Activated naive CD4-positive, alpha-beta T cell treated with anti-CD3 and anti-CD28 coated beads, Interleukin-2, amount 10 ng/mL, durations not matched to agents 7 days and 5 days (primary cell): Measurements from ENCODE around the gene GPRC5D.

Source experiments
- CTCF ChIA-PET: fragments of 350-600 bp; sonication (Branson Sonifier 250); formaldehyde crosslinking; loops from one replicate; lab custom pipeline; 2021; ENCODE audit warnings: antibody characterized with exemption; lab: Charles Lee
- DNase-seq: peaks from one replicate; pipeline ENCODE4 v3.0.0-alpha.2; 2020
- H3K27ac Mint-ChIP-seq: one replicate; pipeline ENCODE4 v1.8.0; 2021; ENCODE audit warnings: mild to moderate bottlenecking, moderate library complexity, mixed read lengths
- H3K27me3 Mint-ChIP-seq: one replicate; pipeline ENCODE4 v1.8.0; 2021; ENCODE audit warnings: mild to moderate bottlenecking, mixed read lengths
- H3K36me3 Mint-ChIP-seq: one replicate; pipeline ENCODE4 v1.8.0; 2021; ENCODE audit warnings: mixed read lengths
- H3K4me1 Mint-ChIP-seq: one replicate; pipeline ENCODE4 v1.8.0; 2021; ENCODE audit warnings: mixed read lengths
- H3K4me3 Mint-ChIP-seq: one replicate; pipeline ENCODE4 v1.8.0; 2021; ENCODE audit warnings: mild to moderate bottlenecking, moderate library complexity, mixed read lengths
- H3K9me3 Mint-ChIP-seq: one replicate; pipeline ENCODE4 v1.8.0; 2021; ENCODE audit warnings: mixed read lengths

The GPRC5D gene

DNA sequence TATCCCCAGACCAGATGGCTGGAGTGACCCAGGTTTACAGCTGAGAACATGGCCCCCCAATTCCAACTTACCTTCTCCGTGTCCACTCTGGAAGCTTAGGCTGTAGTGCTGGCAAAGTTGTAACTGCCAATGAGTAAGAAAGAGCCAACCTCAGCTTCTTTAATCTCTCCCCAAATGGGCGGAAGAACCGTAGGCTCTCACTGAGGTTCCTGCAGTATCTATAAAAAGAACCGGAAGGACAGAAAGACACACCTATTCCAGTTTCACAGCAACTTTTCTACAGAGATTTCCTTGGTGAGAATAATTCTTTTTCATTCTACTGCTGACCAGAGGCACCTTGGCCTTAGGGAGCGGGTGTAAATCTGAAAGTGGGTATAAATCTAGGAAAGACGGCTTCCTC, at the start of gene GPRC5D:
GPRC5D (minus strand) TSS at position 135 of the 400 bp plus-strand sequence. CDS start 1,786 bp downstream, outside the sequence.
- Mint-ChIP-seq H3K27me3 (peaks cover 21% of the 10 kb centered on the region), H3K27ac (no peak within 1 kb of the TSS), H3K4me1 (no peaks in the 10 kb centered on the region), H3K9me3 (no peaks in the 10 kb centered on the region), H3K36me3 (no peaks in the 10 kb centered on the region), H3K4me3 (no peak within 1 kb of the TSS)
- DNase-seq, result no peak
- CTCF ChIA-PET, result no interaction called here

DNA sequence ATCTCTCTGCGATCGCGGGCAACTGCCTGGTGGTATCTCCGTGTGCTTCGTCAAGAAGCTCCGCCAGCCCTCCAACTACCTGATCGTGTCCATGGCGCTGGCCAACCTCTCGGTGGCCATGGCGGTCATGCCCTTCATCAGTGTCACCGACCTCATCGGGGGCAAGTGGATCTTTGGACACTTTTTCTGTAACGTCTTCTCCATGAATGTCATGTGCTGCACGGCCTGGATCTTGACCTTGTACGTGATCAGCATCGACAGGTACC, 49.7 kb upstream of the GPRC5D start:
- H3K27me3 Mint-ChIP-seq, result peaks cover 42% of the 10 kb centered on the region
- DNase-seq, result no peak
- no peaks in the 10 kb centered on the region for H3K9me3 Mint-ChIP-seq
- H3K27ac Mint-ChIP-seq, result no peak overlapping the region
- CTCF ChIA-PET, result no interaction called here
- peaks cover 28% of the 10 kb centered on the region for H3K4me1 Mint-ChIP-seq
- no peaks in the 10 kb centered on the region for H3K36me3 Mint-ChIP-seq
- peak overlapping the region; percentile 76 for H3K4me3 Mint-ChIP-seq

DNA sequence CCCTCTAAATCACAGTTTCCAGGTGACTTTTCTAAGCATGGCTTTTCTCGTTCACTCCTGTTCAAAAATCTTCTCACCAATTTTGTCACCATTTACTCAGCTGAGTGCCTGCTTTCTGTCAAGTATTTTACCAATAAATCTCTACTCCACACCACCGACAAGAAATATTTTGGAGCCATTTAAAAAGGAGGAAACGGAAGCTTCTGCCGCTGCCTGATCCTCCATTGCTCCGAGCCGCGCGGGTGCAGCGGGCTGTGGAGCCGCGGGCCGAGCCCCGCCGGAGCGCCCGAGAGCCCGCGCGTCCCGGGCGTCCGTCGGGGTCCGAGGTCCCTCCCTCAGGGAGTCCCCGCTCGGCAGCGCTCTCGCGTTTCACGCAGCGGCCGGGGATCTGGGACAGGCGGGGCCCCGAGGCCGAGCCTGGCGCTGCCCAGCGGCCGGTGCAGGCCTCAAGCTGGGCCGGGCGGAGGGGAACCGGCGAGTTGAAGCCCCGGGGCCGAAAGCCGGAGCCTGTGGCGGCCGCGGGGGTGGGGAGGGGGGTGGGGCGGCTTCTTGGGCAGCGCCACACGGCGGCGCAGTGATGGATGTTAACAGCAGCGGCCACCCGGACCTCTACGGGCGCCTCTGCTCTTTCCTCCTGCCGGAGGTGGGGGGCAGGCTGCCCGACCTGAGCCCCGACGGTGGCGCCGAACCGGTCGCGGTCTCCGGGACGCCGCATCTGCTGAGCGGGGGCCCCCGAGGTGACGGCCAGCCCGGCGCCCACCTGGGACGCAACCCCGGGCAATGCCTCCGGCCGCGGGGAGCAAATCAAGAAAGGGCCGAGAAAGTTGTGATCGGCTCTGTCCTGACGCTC, 49.2 kb upstream of the GPRC5D start:
- CTCF ChIA-PET, result interaction anchor here (0.9 kb wide), 1 partner anchor 50 kb away, joined by 3 read pairs; no protein-coding TSS in a partner anchor
- Mint-ChIP-seq H3K36me3 (no peaks in the 10 kb centered on the region), H3K9me3 (no peaks in the 10 kb centered on the region), H3K27me3 (peaks cover 42% of the 10 kb centered on the region), H3K27ac (peak overlapping the region; percentile 81), H3K4me3 (peak overlapping the region; percentile 78), H3K4me1 (peaks cover 28% of the 10 kb centered on the region)
- peak; percentile 54 for DNase-seq

DNA sequence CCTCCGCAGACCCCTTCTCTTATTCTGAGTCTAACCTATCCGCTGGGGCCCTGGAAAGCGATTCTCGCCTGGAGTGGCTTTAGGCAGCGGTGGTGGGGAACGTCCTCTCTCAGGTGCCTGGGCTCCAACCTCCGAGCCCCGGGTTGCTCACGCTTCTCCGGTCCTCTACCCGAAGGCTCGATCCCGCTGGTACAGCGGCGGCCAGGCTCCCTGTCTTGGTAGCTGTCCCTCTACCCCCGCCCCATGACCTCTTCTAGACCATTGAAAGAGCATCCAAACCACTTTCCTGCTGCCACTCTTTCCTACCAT, 48.6 kb upstream of the GPRC5D start:
- CTCF ChIA-PET, result interaction anchor here (0.9 kb wide), 1 partner anchor 50 kb away, joined by 3 read pairs; no protein-coding TSS in a partner anchor
- no peaks in the 10 kb centered on the region for H3K9me3 Mint-ChIP-seq
- peak overlapping the region; percentile 81 for H3K27ac Mint-ChIP-seq
- H3K4me1 Mint-ChIP-seq, result peaks cover 28% of the 10 kb centered on the region
- H3K27me3 Mint-ChIP-seq, result peaks cover 42% of the 10 kb centered on the region
- DNase-seq, result no peak
- H3K4me3 Mint-ChIP-seq, result peak overlapping the region; percentile 78
- H3K36me3 Mint-ChIP-seq, result no peaks in the 10 kb centered on the region

DNA sequence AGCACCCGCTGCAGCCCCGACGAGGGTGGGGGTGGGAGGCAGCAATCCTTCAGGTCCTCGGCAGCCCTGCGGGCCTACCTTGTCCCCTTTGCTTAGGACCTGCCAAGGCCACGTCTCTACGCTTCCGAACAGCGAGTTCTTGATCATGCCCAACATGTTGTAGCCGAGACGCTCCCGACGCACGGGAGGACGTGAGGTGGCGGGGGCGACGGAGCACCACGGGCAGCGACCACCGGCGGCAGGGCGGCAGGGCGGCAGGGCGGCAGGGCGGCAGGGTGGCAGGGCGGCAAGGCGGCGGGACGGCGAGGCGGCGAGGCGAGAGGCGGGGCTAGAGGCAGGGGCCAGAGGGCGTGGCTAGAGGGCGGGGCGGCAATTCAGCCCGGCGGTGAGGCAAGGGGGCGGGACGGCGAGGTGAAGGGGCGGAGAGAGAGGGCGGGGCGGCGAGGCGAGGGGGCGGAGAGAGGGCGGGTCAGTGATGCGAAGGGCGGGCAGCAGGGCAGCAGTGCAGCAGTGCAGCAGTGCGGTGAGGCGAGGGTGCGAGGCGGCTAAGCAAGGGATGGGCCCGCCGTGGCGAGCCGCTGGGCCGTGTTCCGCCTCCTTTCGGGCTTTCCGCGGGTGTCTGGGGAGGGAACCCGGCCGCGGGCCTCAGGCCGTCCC, 48.1 kb upstream of the GPRC5D start, which contains the start of gene HEBP1:
HEBP1 (minus strand) TSS at position 307 of the 657 bp plus-strand sequence; CDS start at position 156, 151 bp downstream.
- H3K4me1 Mint-ChIP-seq, result peaks cover 28% of the 10 kb centered on the region
- peak; percentile 96 for DNase-seq
- H3K27me3 Mint-ChIP-seq, result peaks cover 38% of the 10 kb centered on the region
- CTCF ChIA-PET, result interaction anchor here (0.9 kb wide), 1 partner anchor 51 kb away, joined by 3 read pairs; no protein-coding TSS in a partner anchor
- no peaks in the 10 kb centered on the region for H3K36me3 Mint-ChIP-seq
- H3K4me3 Mint-ChIP-seq, result peak within 1 kb of the TSS; percentile 78
- no peaks in the 10 kb centered on the region for H3K9me3 Mint-ChIP-seq
- H3K27ac Mint-ChIP-seq, result peak within 1 kb of the TSS; percentile 81

DNA sequence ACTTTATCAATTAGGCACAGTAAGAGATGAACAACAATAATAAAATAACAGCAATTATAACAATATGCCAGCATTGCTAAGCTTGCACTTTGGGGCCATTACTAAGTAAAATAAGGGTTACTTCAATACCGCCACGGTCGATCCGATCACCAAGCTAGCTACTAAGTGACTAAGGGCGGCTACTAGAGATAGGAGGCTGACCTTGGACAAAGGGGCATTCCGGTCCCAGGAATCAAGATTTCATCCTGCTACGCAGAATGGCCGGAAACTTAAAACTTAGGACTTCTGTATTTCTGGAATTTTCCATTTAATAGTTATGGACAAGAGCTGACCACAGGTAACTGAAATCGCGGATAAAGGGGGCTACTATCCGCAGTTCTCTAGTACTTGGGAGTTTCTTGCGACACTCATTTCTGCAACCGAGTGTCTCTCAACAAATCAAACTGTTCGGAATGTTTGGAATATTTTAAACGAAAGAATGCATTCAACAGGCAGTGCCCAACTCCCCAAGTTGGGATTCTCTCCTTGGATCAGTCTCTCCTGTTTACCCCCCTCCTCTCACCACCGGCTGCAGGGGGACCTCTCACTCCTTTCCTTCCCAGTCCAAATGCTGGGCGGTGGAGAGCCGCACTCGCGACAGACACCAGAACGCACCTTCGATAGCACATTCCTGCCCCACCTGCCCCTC, 47.4 kb upstream of the GPRC5D start:
- H3K36me3 Mint-ChIP-seq, result no peaks in the 10 kb centered on the region
- H3K9me3 Mint-ChIP-seq, result no peaks in the 10 kb centered on the region
- H3K27ac Mint-ChIP-seq, result peak overlapping the region; percentile 69
- CTCF ChIA-PET, result interaction anchor here (1.5 kb wide), 1 partner anchor 13 kb away, joined by 5 read pairs; no protein-coding TSS in a partner anchor
- H3K27me3 Mint-ChIP-seq, result peaks cover 33% of the 10 kb centered on the region
- H3K4me1 Mint-ChIP-seq, result peaks cover 28% of the 10 kb centered on the region
- DNase-seq, result no peak
- peak overlapping the region; percentile 78 for H3K4me3 Mint-ChIP-seq

DNA sequence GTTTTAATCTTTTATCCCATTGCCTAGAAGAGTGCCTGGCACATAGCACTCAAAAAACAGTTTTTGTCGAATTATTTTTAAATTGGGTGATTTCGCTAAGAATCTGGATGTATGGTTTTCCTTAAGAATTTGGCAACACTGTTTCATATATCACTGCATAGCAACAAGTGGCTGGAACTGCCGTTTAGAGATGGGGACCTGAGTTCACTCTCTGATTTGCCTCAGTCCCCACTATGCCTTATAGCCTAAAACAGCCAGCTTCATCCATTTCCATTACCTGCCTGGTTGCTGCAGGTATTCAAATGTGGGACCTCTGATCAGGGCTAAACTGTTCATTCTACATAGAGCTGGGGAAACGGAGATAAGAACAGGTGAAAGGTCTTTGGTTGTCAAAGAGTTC, 46.3 kb upstream of the GPRC5D start:
- DNase-seq, result no peak
- Mint-ChIP-seq H3K4me3 (no peak overlapping the region), H3K4me1 (peaks cover 32% of the 10 kb centered on the region), H3K27me3 (peaks cover 22% of the 10 kb centered on the region), H3K36me3 (no peaks in the 10 kb centered on the region), H3K9me3 (no peaks in the 10 kb centered on the region), H3K27ac (no peak overlapping the region)
- CTCF ChIA-PET, result interaction anchor here (1.5 kb wide), 1 partner anchor 12 kb away, joined by 5 read pairs; no protein-coding TSS in a partner anchor

DNA sequence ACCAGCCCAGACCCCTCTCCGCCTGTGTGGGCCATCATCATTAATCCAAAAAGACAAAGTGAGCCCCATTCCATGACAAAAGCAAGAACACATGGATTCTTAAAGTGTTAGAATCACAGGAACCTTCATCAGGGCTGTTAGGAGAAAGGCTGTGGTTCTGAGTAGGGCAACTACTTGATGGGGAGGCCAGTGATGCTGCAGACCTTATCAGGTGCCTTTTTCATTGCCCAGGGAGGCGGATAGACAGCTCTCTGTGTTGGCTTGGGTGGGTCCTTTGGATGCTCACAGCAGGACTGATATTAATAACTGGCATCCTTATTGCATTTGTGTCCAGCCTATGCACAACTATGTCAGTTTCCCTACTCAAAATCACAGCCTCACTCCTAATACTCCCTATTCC, 45.8 kb upstream of the GPRC5D start:
- Mint-ChIP-seq H3K27me3 (peaks cover 18% of the 10 kb centered on the region), H3K36me3 (no peaks in the 10 kb centered on the region), H3K4me3 (no peak overlapping the region), H3K27ac (no peak overlapping the region), H3K9me3 (no peaks in the 10 kb centered on the region), H3K4me1 (peaks cover 37% of the 10 kb centered on the region)
- DNase-seq, result no peak
- CTCF ChIA-PET, result interaction anchor here (1.4 kb wide), 1 partner anchor 10 kb away, joined by 3 read pairs; no protein-coding TSS in a partner anchor

DNA sequence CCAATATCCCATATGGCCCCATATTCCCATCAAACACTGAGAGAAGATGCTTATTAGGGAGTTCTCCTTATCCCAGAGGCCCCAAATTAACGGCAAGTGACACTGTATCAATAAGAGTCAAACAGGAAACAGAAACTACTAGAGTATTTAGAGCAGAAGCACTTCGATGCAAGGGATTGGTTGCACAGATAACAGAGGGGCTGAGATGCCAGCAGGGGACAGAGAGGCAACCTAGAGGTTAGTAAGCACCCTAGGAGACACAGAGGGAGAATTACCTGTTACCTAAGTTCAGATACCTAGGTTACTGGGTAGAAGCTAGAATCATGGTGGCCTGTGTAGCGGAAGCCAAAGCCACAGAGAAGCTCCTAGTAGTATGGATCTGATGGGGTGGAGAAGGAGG, 45.2 kb upstream of the GPRC5D start:
- Mint-ChIP-seq H3K9me3 (no peaks in the 10 kb centered on the region), H3K27ac (no peak overlapping the region), H3K4me1 (peaks cover 41% of the 10 kb centered on the region), H3K27me3 (peaks cover 13% of the 10 kb centered on the region), H3K36me3 (no peaks in the 10 kb centered on the region), H3K4me3 (no peak overlapping the region)
- no peak for DNase-seq
- CTCF ChIA-PET, result interaction anchor here (1.4 kb wide), 1 partner anchor 9 kb away, joined by 3 read pairs; no protein-coding TSS in a partner anchor

DNA sequence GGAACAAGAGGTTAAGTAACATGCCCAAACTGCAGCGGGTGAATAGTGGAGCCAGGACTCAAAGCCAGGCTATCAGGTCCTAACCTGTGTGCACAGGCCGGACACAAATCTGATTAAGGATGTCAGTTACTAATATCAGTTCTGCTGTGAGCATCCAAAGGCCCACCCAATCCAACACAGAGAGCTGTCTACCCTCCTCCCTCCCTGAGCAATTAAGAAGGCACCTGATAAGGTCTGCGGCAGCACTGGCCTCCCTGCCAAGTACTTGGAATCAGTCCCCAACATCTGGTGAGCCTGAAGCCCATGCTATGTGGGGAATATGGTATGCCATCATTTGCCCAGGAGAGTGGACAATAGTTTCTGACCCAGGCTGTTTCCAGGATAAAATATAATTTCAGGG, 44.2 kb upstream of the GPRC5D start:
- Mint-ChIP-seq H3K9me3 (no peaks in the 10 kb centered on the region), H3K4me1 (peaks cover 36% of the 10 kb centered on the region), H3K36me3 (no peaks in the 10 kb centered on the region), H3K27me3 (peaks cover 6% of the 10 kb centered on the region), H3K27ac (no peak overlapping the region), H3K4me3 (no peak overlapping the region)
- DNase-seq, result no peak
- CTCF ChIA-PET, result interaction anchor here (1.4 kb wide), 1 partner anchor 8 kb away, joined by 3 read pairs; no protein-coding TSS in a partner anchor

DNA sequence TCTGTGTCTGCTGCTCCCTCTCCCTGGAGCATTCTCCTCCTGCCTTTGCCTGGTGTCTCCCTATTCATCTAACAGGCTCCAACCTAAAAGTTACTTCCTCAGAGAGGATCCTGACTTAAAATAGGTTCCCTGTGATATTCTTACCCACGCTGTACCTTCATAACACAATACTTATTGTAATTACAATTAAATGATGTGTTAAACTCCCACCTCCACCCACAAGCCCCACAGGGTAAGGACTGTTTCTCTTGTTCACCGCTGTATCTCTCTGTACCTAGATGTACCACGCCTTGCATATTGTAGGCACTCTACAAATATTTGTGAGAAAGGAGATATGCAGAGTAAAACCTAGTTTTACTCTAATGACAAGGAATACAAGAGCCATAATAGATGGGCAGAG, 43.1 kb upstream of the GPRC5D start:
- no peaks in the 10 kb centered on the region for H3K9me3 Mint-ChIP-seq
- no peak for DNase-seq
- CTCF ChIA-PET, result no interaction called here
- no peaks in the 10 kb centered on the region for H3K36me3 Mint-ChIP-seq
- H3K27ac Mint-ChIP-seq, result no peak overlapping the region
- no peak overlapping the region for H3K4me3 Mint-ChIP-seq
- peaks cover 33% of the 10 kb centered on the region for H3K4me1 Mint-ChIP-seq
- H3K27me3 Mint-ChIP-seq, result peaks cover 5% of the 10 kb centered on the region

DNA sequence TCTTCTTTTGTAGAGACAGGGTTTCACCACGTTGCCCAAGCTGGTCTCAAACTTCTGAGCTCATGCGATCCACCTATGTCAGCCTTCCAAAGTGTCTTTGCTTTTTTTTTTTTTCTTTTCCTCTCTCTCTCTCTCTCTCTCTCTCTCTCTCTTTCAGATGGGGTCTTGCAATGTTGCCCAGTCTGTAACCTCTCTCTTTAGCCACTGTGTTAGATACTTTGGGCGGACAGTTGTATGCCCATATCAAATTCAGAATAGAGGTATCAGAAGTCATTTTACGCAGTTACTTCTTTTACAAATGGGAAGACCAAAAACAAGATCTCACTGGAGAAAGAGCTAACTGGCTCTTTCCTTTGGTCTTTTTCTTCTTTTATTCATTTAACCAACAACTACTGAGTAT, 41.4 kb upstream of the GPRC5D start:
- Mint-ChIP-seq H3K27ac (peak overlapping the region; percentile 77), H3K27me3 (no peaks in the 10 kb centered on the region), H3K4me3 (no peak overlapping the region), H3K36me3 (no peaks in the 10 kb centered on the region), H3K4me1 (peaks cover 21% of the 10 kb centered on the region), H3K9me3 (no peaks in the 10 kb centered on the region)
- no peak for DNase-seq
- CTCF ChIA-PET, result interaction anchor here (0.6 to 0.7 kb wide), 2 partner anchors 62 to 219 kb away, joined by 3 to 5 read pairs; no protein-coding TSS in a partner anchor

DNA sequence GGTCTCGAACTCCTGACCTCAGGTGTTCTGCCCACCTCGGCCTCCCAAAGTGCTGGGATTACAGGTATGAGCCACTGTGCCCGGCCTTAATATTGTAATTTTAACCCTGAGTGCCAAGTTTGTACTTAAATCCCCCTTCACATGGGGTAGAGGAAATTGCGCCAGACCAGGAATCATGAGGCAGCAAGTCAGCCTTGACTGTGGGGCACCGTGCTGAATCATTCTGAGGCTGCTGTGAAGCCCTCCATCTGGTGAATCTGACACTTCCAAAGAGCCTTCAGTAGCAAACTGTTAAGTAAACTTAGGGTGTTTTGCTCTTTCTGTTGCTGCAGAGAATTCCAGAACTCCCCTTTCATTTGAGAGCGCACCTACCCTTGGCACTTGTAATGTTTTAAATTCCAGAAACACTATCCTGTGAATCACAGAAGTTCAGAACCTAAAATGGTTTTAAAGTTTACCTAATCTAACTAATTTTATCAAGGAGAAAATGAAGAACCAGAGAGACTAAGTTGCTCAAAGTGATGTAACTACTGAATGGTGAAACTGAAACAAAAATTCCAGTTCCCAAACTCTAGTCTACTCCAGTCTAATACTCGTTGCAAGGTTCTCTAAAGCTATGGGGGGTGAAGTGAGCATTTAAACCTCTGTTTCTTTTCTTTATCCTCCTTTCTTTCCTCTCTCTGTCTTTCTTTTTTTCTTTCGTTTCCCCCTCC, 40.6 kb upstream of the GPRC5D start:
- no peaks in the 10 kb centered on the region for H3K36me3 Mint-ChIP-seq
- peaks cover 19% of the 10 kb centered on the region for H3K4me1 Mint-ChIP-seq
- no peak overlapping the region for H3K4me3 Mint-ChIP-seq
- DNase-seq, result no peak
- no peak overlapping the region for H3K27ac Mint-ChIP-seq
- no peaks in the 10 kb centered on the region for H3K9me3 Mint-ChIP-seq
- H3K27me3 Mint-ChIP-seq, result no peaks in the 10 kb centered on the region
- CTCF ChIA-PET, result interaction anchor here (0.6 to 0.7 kb wide), 2 partner anchors 61 to 219 kb away, joined by 3 to 5 read pairs; no protein-coding TSS in a partner anchor
